ENCODE measurements around the gene TUBGCP2. TPM values are rescaled to one million over a fixed set of nuclear protein-coding genes. Genes with fewer than 3 reads are reported as not detected.
A peak's percentile ranks its signal among the peaks of the same experiment; 100 is the strongest.

TUBGCP2 gene
- total RNA-seq, 4 donors from 2014 or later, result 26.8 to 61.9 (median 44.4) TPM

- intact Hi-C loops (cut with DNase I; ENCODE audit: low total_unique reads), result no loop called here
- no peaks in the 10 kb centered on the region for H3K9me3 ChIP-seq
- H3K27ac ChIP-seq, result no peak overlapping the region
- no peak for DNase-seq
- TF ChIP-seq, protein P1, sequence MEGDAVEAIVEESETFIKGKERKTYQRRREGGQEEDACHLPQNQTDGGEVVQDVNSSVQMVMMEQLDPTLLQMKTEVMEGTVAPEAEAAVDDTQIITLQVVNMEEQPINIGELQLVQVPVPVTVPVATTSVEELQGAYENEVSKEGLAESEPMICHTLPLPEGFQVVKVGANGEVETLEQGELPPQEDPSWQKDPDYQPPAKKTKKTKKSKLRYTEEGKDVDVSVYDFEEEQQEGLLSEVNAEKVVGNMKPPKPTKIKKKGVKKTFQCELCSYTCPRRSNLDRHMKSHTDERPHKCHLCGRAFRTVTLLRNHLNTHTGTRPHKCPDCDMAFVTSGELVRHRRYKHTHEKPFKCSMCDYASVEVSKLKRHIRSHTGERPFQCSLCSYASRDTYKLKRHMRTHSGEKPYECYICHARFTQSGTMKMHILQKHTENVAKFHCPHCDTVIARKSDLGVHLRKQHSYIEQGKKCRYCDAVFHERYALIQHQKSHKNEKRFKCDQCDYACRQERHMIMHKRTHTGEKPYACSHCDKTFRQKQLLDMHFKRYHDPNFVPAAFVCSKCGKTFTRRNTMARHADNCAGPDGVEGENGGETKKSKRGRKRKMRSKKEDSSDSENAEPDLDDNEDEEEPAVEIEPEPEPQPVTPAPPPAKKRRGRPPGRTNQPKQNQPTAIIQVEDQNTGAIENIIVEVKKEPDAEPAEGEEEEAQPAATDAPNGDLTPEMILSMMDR (IDR thresholded peaks at IDR 0.05), result no peak
- no peak for TF ChIP-seq POLR2A (IDR thresholded peaks at IDR 0.05)
- H3K4me3 ChIP-seq, result no peak overlapping the region
- peaks cover 0 to 19% of the 10 kb centered on the region in 2 donors for H3K4me1 ChIP-seq
- peaks cover 5 to 27% of the 10 kb centered on the region in 2 donors for H3K27me3 ChIP-seq
- H3K36me3 ChIP-seq, result no peaks in the 10 kb centered on the region
Observed at GRCh38 chr10:133231244-133231945, 77.3 kb downstream of the TUBGCP2 start.

DNA sequence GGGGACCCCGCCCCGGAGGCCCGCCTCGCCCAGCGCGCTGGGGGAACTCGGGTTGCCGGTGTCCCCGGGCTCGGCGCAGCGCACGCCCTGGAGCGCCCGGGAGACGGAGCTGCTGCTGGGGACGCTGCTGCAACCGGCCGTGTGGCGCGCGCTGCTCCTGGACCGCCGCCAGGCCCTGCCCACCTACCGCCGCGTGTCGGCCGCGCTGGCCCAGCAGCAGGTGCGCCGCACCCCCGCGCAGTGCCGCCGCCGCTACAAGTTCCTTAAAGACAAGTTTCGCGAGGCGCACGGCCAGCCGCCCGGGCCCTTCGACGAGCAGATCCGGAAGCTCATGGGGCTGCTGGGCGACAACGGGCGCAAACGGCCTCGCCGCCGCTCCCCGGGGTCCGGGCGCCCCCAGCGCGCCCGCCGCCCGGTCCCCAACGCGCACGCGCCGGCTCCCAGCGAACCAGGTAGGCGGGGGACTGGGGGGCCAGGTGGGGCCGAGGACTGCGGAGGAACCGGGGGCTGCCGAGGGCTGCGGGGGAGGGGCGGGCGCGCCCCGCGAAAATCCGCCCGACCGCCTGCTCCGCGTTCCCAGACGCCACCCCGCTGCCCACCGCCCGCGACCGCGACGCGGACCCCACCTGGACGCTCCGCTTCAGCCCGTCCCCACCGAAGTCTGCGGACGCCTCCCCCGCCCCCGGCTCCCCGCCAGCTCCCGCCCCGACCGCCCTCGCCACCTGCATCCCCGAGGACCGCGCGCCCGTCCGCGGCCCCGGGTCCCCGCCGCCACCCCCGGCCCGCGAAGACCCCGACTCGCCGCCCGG is 78.1 kb downstream of the TUBGCP2 start:
- Histone ChIP-seq H3K9me3 (no peaks in the 10 kb centered on the region), H3K27me3 (peaks cover 5 to 19% of the 10 kb centered on the region in 2 donors), H3K4me3 (peak overlapping the region in 1 of 2 donors; percentile 16), H3K36me3 (no peaks in the 10 kb centered on the region), H3K4me1 (peaks cover 0 to 14% of the 10 kb centered on the region in 2 donors), H3K27ac (no peak overlapping the region)
- intact Hi-C loops (cut with DNase I; ENCODE audit: low total_unique reads), result no loop called here
- DNase-seq, result no peak
- TF ChIP-seq POLR2A (IDR thresholded peaks at IDR 0.05), result no peak
- TF ChIP-seq, protein P1 (IDR thresholded peaks at IDR 0.05), result no peak

- Histone ChIP-seq H3K27ac (no peak within 1 kb of the TSS), H3K36me3 (no peaks in the 10 kb centered on the region), H3K27me3 (peaks cover 5 to 16% of the 10 kb centered on the region in 2 donors), H3K4me1 (peaks cover 0 to 14% of the 10 kb centered on the region in 2 donors), H3K9me3 (no peaks in the 10 kb centered on the region), H3K4me3 (peak within 1 kb of the TSS in 1 of 2 donors; percentile 16)
- intact Hi-C loops (cut with DNase I; ENCODE audit: low total_unique reads), result no loop called here
- TF ChIP-seq POLR2A (IDR thresholded peaks at IDR 0.05), result no peak
- TF ChIP-seq, protein P1 (IDR thresholded peaks at IDR 0.05), result no peak
- no peak for DNase-seq
Observed at GRCh38 chr10:133230044-133230361, 78.7 kb downstream of the TUBGCP2 start, which contains the start of gene UTF1. TSS of gene UTF1 (plus strand) at chr10:133230217. CDS start at chr10:133230289, 72 bp downstream.

DNA sequence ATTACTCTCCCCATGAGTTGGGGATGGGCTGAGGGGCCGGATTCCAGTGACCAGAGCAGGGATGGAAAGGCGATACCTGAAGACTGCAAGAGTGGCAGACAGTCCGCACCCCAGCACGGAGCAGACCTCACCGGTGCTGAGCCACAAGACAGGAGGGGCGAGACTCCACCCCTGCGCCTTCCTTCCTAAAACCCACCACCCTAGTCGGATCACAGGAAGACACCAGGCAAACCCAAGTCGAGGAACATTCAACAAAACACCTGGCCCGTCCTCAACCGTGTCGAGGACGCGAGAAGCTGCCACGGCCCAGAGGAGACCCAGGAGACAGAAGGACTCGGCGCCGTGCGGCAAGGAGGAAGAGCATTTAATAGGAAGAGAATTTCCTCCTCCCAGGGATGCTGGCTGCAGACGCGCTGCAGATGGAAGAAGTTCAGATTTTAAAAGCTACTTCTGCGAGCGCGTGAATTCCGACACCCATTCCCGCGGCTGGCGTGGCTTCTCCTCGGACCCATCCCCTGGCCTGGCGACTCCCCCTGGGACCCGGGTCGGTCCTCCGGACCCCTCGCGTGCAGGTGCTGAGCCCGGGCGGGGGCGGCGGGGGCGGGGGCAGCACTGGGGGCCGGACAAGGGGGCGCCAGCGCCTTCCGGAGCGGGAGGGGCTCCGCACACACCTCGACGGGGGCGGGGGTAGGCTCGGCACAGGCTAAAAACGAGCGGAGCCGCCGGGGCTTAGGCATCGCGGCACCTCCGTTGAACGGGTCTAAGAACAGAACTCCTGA is 79.2 kb downstream of the TUBGCP2 start:
- intact Hi-C loops (cut with DNase I; ENCODE audit: low total_unique reads), result no loop called here
- H3K4me1 ChIP-seq, result peaks cover 0 to 14% of the 10 kb centered on the region in 2 donors
- H3K9me3 ChIP-seq, result no peaks in the 10 kb centered on the region
- no peaks in the 10 kb centered on the region for H3K36me3 ChIP-seq
- no peak for DNase-seq
- H3K4me3 ChIP-seq, result no peak overlapping the region
- peaks cover 5 to 16% of the 10 kb centered on the region in 2 donors for H3K27me3 ChIP-seq
- H3K27ac ChIP-seq, result no peak overlapping the region
- TF ChIP-seq POLR2A (IDR thresholded peaks at IDR 0.05), result no peak
- TF ChIP-seq, protein P1 (IDR thresholded peaks at IDR 0.05), result no peak

MicroRNAs within 50 kb of the gene (microRNA counts, 767-probe panel; counts per million panel counts)
- microRNA hsa-miR-202-3p, result 0 counts per million in 2 donors

Small RNA genes lying within 50 kb of the gene (microRNA-seq; reads per million reads assigned to microRNA genes)
- 19.6 reads per million, percentile 30 among the genes with 10 or more reads in this experiment for gene MIR202 (ENCODE audit: borderline microRNAs expressed, borderline replicate concordance)

Small RNA genes lying within 50 kb of the gene (small RNA-seq; reads per million reads assigned to genes)
- gene BANF1P2, result not detected

Other genes with a start within 250 kb of the TUBGCP2 start
- 1 to 10 TPM in 1 of 4 donors, under 1 TPM in 1, not detected in 2; 0.07 to 1.0 TPM for gene ADGRA1, start 220.9 kb downstream of the TUBGCP2 start, total RNA-seq
- gene KNDC1, start 148.7 kb downstream of the TUBGCP2 start, total RNA-seq, result 10 to 100 TPM in 1 of 4 donors, 1 to 10 TPM in 2, under 1 TPM in 1; under 0.01 to 12.5 (median 5.3) TPM
- gene UTF1, start 78.7 kb downstream of the TUBGCP2 start, total RNA-seq, result not detected
- 1 to 10 TPM in 1 of 4 donors, under 1 TPM in 2, not detected in 1; 0.21 to 1.3 (median 0.51) TPM for gene VENTX, start 71.0 kb downstream of the TUBGCP2 start, total RNA-seq
- gene ADAM8, start 32.0 kb downstream of the TUBGCP2 start, total RNA-seq, result 1 to 10 TPM in 3 of 4 donors, not detected in 1; 5.1 to 7.6 (median 5.9) TPM
- 10 to 100 TPM; 23.1 to 45.5 (median 30.0) TPM for gene ZNF511, start within 50 bp of the TUBGCP2 start, total RNA-seq
- gene CALY, start 28.0 kb upstream of the TUBGCP2 start, total RNA-seq, result under 1 TPM in 1 of 4 donors, not detected in 3; 0.69 TPM
- not detected for gene PRAP1, start 38.5 kb upstream of the TUBGCP2 start, total RNA-seq
- 10 to 100 TPM in 1 of 4 donors, 1 to 10 TPM in 2, not detected in 1; 2.6 to 13.8 (median 2.9) TPM for gene FUOM, start 49.1 kb upstream of the TUBGCP2 start, total RNA-seq
- gene ECHS1, start 64.5 kb upstream of the TUBGCP2 start, total RNA-seq, result 10 to 100 TPM; 28.2 to 48.8 (median 45.1) TPM
- 1 to 10 TPM; 2.0 to 9.3 (median 6.7) TPM for gene PAOX, start 70.4 kb upstream of the TUBGCP2 start, total RNA-seq
- 10 to 100 TPM; 14.6 to 50.1 (median 32.6) TPM for gene MTG1, start 85.3 kb upstream of the TUBGCP2 start, total RNA-seq
- under 1 TPM in 1 of 4 donors, not detected in 3; 0.62 TPM for gene SPRN, start 115.8 kb upstream of the TUBGCP2 start, total RNA-seq
- gene SCART1, start 145.1 kb upstream of the TUBGCP2 start, total RNA-seq, result 1 to 10 TPM; 1.8 to 9.5 (median 6.1) TPM
- gene CYP2E1, start 218.5 kb upstream of the TUBGCP2 start, total RNA-seq, result 1 to 10 TPM in 2 of 4 donors, under 1 TPM in 2; 0.29 to 6.9 (median 1.1) TPM